ENCODE measurements around the gene SPINK14. TPM values are rescaled to one million over a fixed set of nuclear protein-coding genes. Genes with fewer than 3 reads are reported as not detected.
A peak's percentile ranks its signal among the peaks of the same experiment; 100 is the strongest.

The SPINK14 gene
- total RNA-seq, 1 experiment from 2014 or later, result not detected

GRCh38 chr5:148208226-148208625 is 39.9 kb downstream of the SPINK14 start:
- no peak overlapping the region for H2AFZ ChIP-seq (ENCODE audit: low read length)
- no peak overlapping the region for H3K4me3 ChIP-seq (ENCODE audit: low read length)
- no peaks in the 10 kb centered on the region for H4K20me1 ChIP-seq (ENCODE audit: low read length)
- no peaks in the 10 kb centered on the region for H3K27me3 ChIP-seq (ENCODE audit: low read length)
- no peaks in the 10 kb centered on the region for H3K36me3 ChIP-seq (ENCODE audit: low read depth, low read length)
- ATAC-seq (no peak; the same call in 1 of the 2 replicates), DNase-seq (no peak)
- no peak overlapping the region for H3K27ac ChIP-seq (ENCODE audit: low read length)
- CTCF ChIA-PET, result no interaction called here
- no peaks in the 10 kb centered on the region for H3K9me3 ChIP-seq (ENCODE audit: low read length)
- no peaks in the 10 kb centered on the region for H3K79me2 ChIP-seq (ENCODE audit: low read length)
- no peaks in the 10 kb centered on the region for H3K9me2 ChIP-seq (replicated peaks; ENCODE audit: low read length)
- POLR2A ChIA-PET (ENCODE audit: unreplicated experiment), result interaction anchor here (0.6 kb wide), 1 partner anchor 117 kb away, joined by 3 read pairs; no protein-coding TSS in a partner anchor
- no peak for TF ChIP-seq EZH2phosphoT487 (IDR thresholded peaks at IDR 0.05; ENCODE audit: borderline replicate concordance, low read length)
- H3F3A ChIP-seq (ENCODE audit: low read length, unreplicated experiment), result no peaks in the 10 kb centered on the region
- H3K9ac ChIP-seq (ENCODE audit: low read length), result no peak overlapping the region
- intact Hi-C loops (cut with micrococcal nuclease), result no loop called here
- no peak overlapping the region for H3K4me2 ChIP-seq (ENCODE audit: low read length)
- no TSS peak for BruUV-seq (replicated peaks)
- H3K4me1 ChIP-seq (ENCODE audit: insufficient read depth, low read length), result no peaks in the 10 kb centered on the region

DNA sequence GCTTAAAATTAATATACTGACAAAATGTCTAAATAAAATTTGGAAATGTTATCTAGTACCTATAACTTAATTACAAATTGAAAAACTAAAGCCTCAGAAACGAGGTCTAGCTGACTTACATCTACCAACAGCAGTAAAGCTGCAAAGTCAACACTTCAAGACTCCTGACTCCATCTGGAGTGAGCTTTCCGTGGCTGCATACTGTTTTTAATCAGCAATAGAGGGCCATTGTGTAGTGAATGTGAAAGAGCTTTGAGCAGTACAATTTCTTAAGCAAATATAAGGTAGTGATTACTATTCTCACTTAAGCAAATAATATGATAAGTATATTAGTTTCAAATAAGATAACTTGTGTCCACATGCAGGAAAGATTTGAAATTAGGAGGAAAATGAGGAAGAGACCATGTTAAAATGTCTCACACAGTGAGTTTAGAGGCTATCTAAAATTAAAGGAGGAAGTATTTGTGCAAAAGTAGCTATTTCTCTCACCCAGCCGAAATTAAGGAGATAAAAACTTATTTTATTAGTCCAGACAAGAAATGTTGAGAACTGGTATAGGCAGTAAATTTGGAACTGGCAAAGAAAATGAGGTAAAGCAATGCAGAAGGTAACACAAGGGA is 40.9 kb downstream of the SPINK14 start:
- Histone ChIP-seq H3F3A (ENCODE audit: low read length, unreplicated experiment) (no peaks in the 10 kb centered on the region), H2AFZ (ENCODE audit: low read length) (no peak overlapping the region), H4K20me1 (ENCODE audit: low read length) (no peaks in the 10 kb centered on the region), H3K9ac (ENCODE audit: low read length) (no peak overlapping the region), H3K9me3 (ENCODE audit: low read length) (no peaks in the 10 kb centered on the region), H3K4me2 (ENCODE audit: low read length) (no peak overlapping the region), H3K27ac (ENCODE audit: low read length) (no peak overlapping the region), H3K36me3 (ENCODE audit: low read depth, low read length) (no peaks in the 10 kb centered on the region), H3K9me2 (replicated peaks; ENCODE audit: low read length) (no peaks in the 10 kb centered on the region), H3K79me2 (ENCODE audit: low read length) (no peaks in the 10 kb centered on the region), H3K27me3 (ENCODE audit: low read length) (no peaks in the 10 kb centered on the region), H3K4me3 (ENCODE audit: low read length) (no peak overlapping the region), H3K4me1 (ENCODE audit: insufficient read depth, low read length) (0 out of 2 replicates have a peak, but pooled peaks cover under 1% of the 10 kb centered on the region)
- ATAC-seq (peak; percentile 70), DNase-seq (no peak)
- no peak for TF ChIP-seq EZH2phosphoT487 (IDR thresholded peaks at IDR 0.05; ENCODE audit: borderline replicate concordance, low read length)
- TF ChIP-seq EZH2 (IDR thresholded peaks at IDR 0.05; ENCODE audit: low read length, unreplicated experiment), result no peak
- TF ChIP-seq CTCF (conservative IDR thresholded peaks at IDR 0.05; ENCODE audit: low read depth, low read length), result no peak
- BruUV-seq (replicated peaks), result no TSS peak
- ChIA-PET POLR2A (ENCODE audit: unreplicated experiment) (interaction anchor here (0.6 kb wide), 1 partner anchor 1853 kb away, joined by 3 read pairs; no protein-coding TSS in a partner anchor), CTCF (no interaction called here)
- intact Hi-C loops (cut with micrococcal nuclease), result no loop called here

DNA sequence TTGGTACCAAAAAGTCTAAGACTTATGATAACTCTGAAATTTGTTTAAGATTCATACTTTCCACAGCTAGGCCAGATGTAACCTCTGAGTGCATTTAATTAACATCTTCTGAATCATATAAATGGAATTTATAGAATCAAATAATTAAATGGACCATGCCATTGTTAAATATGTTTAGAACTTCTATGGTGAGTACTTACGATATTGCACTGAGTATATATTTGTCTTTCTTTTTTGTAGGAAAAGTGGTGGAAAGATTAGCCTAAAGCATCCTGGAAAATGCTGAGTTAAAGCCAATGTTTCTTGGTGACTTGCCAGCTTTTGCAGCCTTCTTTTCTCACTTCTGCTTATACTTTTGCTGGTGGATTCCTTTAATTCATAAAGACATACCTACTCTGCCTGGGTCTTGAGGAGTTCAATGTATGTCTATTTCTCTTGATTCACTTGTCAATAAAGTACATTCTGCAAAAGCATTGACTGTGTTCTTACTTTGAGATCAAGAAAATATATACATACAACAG is 46.4 kb downstream of the SPINK14 start:
- Histone ChIP-seq H3K4me1 (ENCODE audit: insufficient read depth, low read length) (peaks cover 8% of the 10 kb centered on the region; the same call in 1 of the 2 replicates), H3K27me3 (ENCODE audit: low read length) (no peaks in the 10 kb centered on the region), H3K4me3 (ENCODE audit: low read length) (no peak overlapping the region), H4K20me1 (ENCODE audit: low read length) (no peaks in the 10 kb centered on the region), H3K27ac (ENCODE audit: low read length) (peak overlapping the region; percentile 19; the same call in 1 of the 2 replicates), H3K79me2 (ENCODE audit: low read length) (no peaks in the 10 kb centered on the region), H3K9ac (ENCODE audit: low read length) (no peak overlapping the region), H3K4me2 (ENCODE audit: low read length) (no peak overlapping the region), H3K9me3 (ENCODE audit: low read length) (no peaks in the 10 kb centered on the region), H2AFZ (ENCODE audit: low read length) (no peak overlapping the region), H3K9me2 (replicated peaks; ENCODE audit: low read length) (no peaks in the 10 kb centered on the region), H3K36me3 (ENCODE audit: low read depth, low read length) (no peaks in the 10 kb centered on the region), H3F3A (ENCODE audit: low read length, unreplicated experiment) (no peaks in the 10 kb centered on the region)
- CTCF ChIA-PET, result no interaction called here
- TF ChIP-seq EZH2 (IDR thresholded peaks at IDR 0.05; ENCODE audit: low read length, unreplicated experiment), result no peak
- TF ChIP-seq CTCF (conservative IDR thresholded peaks at IDR 0.05; ENCODE audit: low read depth, low read length), result no peak
- TF ChIP-seq EZH2phosphoT487 (IDR thresholded peaks at IDR 0.05; ENCODE audit: borderline replicate concordance, low read length), result no peak
- no TSS peak for BruUV-seq (replicated peaks)
- ATAC-seq (peak; percentile 91), DNase-seq (peak; percentile 31)
- intact Hi-C loops (cut with micrococcal nuclease), result loop anchor here (1.0 kb wide), 1 partner anchor 10 kb away; no protein-coding TSS in a partner anchor
- POLR2A ChIA-PET (ENCODE audit: unreplicated experiment), result interaction anchor here (0.6 kb wide), 1 partner anchor 41 kb away, joined by 7 read pairs; no protein-coding TSS in a partner anchor

Data from PC-3 (cell line).